ENCODE results near the gene SH3GLB1. TPM values are rescaled to one million over a fixed set of nuclear protein-coding genes. Genes with fewer than 3 reads are reported as not detected.

The SH3GLB1 gene
- total RNA-seq, 1 donor from 2014 or later, result 120 TPM

DNA sequence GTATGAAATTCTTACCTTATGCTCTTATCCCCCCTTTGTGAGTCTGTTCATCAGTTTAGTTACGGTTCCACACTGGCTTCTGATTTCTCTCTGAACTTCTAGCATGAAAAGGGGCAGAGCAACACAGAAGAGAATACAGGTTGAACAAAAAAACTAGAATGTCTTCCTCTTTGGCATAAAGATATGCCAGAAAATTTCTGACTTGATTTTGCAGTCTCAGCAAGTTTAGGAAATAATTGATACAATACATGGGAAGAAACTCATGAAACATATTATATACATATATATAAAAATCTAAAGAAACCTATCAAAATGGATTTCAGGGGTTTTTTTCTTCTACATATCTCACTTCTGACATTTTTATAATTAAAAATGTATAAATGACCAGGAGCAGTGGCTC lies 27.0 kb downstream of the SH3GLB1 start:
- FAIRE-seq (no peak), DNase-seq (ENCODE audit: low spot score in 2 of 2) (no peak)

DNA sequence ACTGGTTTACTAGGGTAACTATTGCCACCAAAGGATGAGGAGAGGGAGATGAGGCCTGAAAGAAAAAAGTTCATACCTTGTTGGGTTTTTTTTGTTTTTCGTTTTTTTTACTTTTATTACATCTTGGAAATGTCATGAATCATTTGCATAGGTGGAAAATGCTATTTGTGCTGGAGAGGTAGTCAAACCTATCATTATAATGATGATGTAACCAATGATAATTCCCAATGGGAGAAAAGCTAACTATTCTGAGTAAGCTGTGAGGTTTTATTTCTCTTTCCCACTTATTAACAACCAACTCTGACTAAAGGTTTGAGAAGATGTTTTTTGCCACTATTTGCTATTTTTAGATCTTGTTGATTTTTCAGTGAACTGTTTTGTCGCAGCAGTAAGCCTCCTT lies 29.0 kb downstream of the SH3GLB1 start:
- FAIRE-seq, result no peak

GRCh38 chr1:86739648-86740509 lies 35.5 kb downstream of the SH3GLB1 start:
- no peak for FAIRE-seq

More for the DNA sequence above, 29.0 kb downstream of the SH3GLB1 start:
- no peak for DNase-seq (ENCODE audit: low spot score in 2 of 2)

DNA sequence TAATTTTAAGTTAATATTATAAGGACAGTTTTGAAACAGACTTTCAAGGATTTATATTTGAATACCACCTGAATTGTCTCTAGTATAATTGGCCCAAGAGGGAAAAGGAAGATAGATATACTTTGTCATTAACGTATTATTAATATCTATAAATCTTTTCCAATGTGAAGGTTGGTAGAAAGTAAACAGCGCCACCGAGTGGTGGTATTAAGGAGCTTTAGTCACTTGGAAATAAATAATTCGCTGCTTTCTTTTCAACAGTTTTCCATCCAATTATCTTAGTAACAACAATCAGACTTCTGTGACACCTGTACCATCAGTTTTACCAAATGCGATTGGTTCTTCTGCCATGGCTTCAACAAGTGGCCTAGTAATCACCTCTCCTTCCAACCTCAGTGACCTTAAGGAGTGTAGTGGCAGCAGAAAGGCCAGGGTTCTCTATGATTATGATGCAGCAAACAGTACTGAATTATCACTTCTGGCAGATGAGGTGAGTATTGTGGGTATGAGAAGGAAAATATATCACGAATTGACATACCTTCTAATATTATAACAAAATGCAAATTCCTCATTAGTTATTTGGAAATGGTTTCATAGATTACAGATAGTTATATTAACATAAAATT lies 37.7 kb downstream of the SH3GLB1 start:
- DNase-seq (ENCODE audit: low spot score in 2 of 2) (no peak), FAIRE-seq (no peak)

More at GRCh38 chr1:86739648-86740509, 35.5 kb downstream of the SH3GLB1 start:
- no peak for DNase-seq (ENCODE audit: low spot score in 2 of 2)

- FAIRE-seq, result no peak
- DNase-seq (ENCODE audit: low spot score in 2 of 2), result no peak
Measured at GRCh38 chr1:86747304-86747703, 42.9 kb downstream of the SH3GLB1 start.

- no peak for FAIRE-seq
- DNase-seq (ENCODE audit: low spot score in 2 of 2), result no peak
Measured at GRCh38 chr1:86748622-86749373, 44.4 kb downstream of the SH3GLB1 start.

GRCh38 chr1:86750076-86750475 lies 45.7 kb downstream of the SH3GLB1 start:
- FAIRE-seq (no peak), DNase-seq (ENCODE audit: low spot score in 2 of 2) (no peak)

DNA sequence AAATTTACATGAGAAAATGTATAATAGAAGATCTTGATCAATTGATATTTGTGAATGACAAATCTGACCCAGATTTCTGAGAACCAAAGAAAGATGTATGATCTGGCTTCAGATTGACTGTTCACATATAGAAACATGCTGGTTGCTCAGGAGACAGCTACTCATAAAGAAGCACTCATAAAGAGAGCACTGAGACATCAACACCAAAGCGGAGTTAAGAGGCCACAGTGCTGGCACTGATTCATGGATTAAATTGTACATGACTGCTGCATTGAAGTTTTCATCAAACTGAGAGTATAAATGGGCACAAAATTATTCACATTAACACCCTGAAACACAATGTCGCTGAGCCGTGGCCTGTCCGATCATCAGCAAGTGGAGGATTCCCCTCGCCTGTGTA lies 46.2 kb downstream of the SH3GLB1 start:
- DNase-seq (ENCODE audit: low spot score in 2 of 2) (no peak), FAIRE-seq (no peak)

DNA sequence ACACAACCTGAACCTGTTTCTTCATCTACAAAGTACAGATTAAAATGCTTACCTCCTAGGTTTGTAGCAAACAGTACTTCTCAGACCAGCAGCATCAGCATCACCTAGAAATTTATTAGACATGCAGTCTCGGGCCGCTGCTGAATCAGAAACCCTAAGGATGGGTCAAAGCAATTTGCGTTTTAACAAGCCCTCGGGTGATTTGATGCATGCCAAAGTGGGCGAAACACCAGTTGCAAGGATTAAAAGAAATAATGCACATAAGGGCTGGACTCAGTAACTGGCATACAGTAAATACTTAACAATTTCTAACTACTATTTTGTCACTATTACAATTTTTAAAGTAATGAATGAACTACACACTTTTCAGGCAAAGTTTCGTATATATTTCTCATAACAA lies 47.5 kb downstream of the SH3GLB1 start:
- no peak for FAIRE-seq
- no peak for DNase-seq (ENCODE audit: low spot score in 2 of 2)

GRCh38 chr1:86753700-86754099 lies 49.3 kb downstream of the SH3GLB1 start:
- no peak for DNase-seq (ENCODE audit: low spot score in 2 of 2)
- no peak for FAIRE-seq

DNA sequence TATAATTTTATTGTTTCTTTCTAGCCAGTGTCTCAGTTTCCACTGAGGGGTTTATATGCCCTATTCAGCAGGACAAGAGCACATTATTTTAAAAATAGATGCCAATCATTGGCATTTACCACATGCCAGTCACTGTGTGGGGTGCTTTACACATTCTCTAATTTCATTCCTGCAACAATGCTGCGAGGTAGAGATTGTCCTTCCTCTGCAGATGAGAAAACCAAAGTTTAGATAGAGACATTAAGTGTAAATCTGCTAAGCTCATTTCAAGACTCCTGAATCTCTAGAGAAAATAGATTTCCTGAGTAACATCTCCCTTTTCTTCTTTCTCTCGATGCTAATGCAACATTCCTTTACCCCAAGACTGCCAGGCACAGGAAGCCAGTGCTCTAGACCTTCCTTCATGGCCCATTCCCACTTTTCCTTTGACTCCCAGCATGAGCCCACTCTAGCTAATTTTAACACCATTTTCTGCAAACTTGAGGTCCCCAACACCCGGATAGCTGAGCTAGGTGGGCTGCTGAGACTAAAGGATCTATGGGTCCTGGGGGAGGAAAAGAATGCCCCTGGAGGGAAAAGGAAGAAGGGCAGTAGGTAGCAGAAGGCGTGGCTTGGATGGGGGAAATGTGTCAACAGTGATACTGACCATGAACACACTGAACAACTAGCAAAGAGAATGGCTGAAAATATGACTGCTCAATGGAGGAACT lies 50.0 kb downstream of the SH3GLB1 start:
- FAIRE-seq, result no peak

GRCh38 chr1:86756062-86756406 lies 51.7 kb downstream of the SH3GLB1 start:
- FAIRE-seq (no peak), DNase-seq (ENCODE audit: low spot score in 2 of 2) (no peak)

More for the DNA sequence above, 50.0 kb downstream of the SH3GLB1 start:
- DNase-seq (ENCODE audit: low spot score in 2 of 2), result no peak

DNA sequence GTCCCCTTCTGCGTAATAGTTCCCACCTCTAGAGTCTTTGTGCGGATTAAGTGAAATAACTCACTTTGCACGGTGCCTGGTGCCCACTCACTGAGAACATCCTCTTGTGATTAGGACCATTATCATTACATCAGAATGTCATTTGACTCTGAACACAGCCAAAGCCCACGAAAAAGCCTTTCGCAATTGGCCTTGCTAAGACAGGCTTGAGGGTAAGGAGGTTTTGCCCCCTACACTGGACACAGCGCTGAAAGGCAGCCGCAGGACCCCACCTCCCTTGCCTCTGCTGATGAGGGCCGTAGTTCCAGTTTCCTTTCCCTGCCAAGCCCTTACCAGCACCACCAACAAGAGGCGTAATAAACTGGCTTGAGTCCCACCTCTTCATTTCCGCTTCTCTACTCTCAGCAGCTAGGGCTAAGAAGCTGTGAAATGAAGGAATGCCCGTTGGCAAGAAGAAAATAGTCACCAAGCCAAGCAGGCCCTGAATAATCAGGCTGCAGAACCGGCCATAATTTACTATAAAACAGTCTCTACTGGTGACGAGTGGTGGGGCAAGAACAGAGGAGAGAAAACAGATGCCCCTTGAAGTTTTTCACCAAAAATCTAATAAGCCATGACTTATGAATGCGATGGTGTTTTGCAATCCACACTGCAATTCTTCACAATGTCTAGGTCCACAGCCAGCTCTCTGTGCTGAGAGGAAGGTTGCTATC lies 53.1 kb downstream of the SH3GLB1 start:
- peak in 1 of 2 donors; percentile 25 for DNase-seq (ENCODE audit: low spot score in 2 of 2)
- FAIRE-seq, result no peak

DNA sequence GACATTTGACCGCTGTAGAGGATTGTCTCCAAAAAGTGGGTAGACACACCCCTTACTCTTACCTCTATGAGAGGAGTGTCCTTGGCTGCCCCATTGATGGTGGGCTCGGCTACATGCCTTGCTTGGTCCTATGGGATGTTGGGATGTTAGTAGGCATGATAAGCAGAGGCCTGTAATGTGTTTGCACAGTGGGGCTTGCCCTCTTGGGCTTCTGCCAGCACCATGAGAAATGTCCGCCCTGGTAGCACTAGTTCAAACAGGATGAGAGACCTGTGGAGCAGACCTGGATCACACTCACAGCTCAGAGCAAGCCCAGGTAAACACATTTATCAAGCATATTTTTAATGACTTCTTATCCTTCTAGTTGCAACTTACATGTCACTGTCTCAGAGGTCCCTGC lies 54.2 kb downstream of the SH3GLB1 start:
- no peak for FAIRE-seq
- DNase-seq (ENCODE audit: low spot score in 2 of 2), result no peak

DNA sequence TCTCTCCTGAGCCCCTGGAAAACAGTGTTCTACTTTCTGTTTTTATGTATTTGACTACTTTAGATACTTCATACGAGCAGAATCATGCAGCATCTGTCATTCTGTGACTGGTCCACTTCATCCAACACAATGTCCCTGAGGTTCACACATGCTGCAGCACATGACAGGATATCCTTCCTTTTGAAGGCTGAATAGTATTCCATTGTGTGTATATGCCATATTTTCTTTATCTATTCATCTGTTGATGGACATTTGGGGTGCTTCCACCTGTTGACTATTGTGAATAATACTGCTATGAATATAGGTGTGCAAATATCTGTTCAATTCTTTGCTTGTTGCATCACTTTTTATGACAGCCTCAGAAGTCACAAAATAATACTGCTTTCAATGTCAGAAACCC lies 55.8 kb downstream of the SH3GLB1 start:
- no peak for FAIRE-seq

GRCh38 chr1:86762336-86762735 lies 58.0 kb downstream of the SH3GLB1 start:
- FAIRE-seq (no peak), DNase-seq (ENCODE audit: low spot score in 2 of 2) (no peak)

More for the DNA sequence above, 55.8 kb downstream of the SH3GLB1 start:
- DNase-seq (ENCODE audit: low spot score in 2 of 2), result no peak

DNA sequence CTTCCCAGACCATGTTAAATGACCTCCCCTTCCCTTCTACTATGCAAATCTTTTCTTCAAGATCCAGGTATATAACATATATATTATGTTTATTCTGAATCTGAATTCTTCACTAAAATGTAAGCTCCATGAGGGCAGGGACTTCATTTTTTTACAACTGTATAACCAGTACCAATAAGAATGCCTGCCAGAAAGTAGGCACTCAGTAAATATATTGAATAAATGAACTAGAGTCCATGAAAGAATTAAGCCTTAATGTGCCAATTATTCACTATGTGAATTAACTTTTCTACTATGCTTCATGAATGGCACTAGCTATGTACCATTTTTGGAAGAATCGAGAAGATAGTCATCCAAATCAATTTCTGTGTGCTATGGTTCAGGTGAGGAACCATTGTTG lies 60.1 kb downstream of the SH3GLB1 start:
- FAIRE-seq (no peak), DNase-seq (ENCODE audit: low spot score in 2 of 2) (no peak)

GRCh38 chr1:86765073-86765472 lies 60.7 kb downstream of the SH3GLB1 start:
- FAIRE-seq (no peak), DNase-seq (ENCODE audit: low spot score in 2 of 2) (no peak)

GRCh38 chr1:86765674-86766073 lies 61.3 kb downstream of the SH3GLB1 start:
- no peak for FAIRE-seq

GRCh38 chr1:86768554-86768953 lies 64.2 kb downstream of the SH3GLB1 start:
- no peak for DNase-seq (ENCODE audit: low spot score in 2 of 2)
- no peak for FAIRE-seq

More at GRCh38 chr1:86765674-86766073, 61.3 kb downstream of the SH3GLB1 start:
- DNase-seq (ENCODE audit: low spot score in 2 of 2), result no peak

Data from frontal cortex (tissue), 4 donors.